Ureter (tissue), 1 donor: ENCODE results near the gene NLN. TPM values are rescaled to one million over a fixed set of nuclear protein-coding genes. Genes with fewer than 3 reads are reported as not detected.
"Not testable (repeated sequence)": the region's sequence is repeated elsewhere in the genome, so short reads cannot be mapped to it uniquely, and the experiment has no call there.

Experiments
- DNase-seq: peaks from one replicate; pipeline ENCODE4 v3.0.0-alpha.2; 2020; ENCODE audit warnings: low spot score
- total RNA-seq: library from RNA; stranded (reverse); gene quantifications from one replicate; pipeline ENCODE4 v1.2.4, GENCODE V29; 2023
- donor health status: DM: yes; HTN: yes; CAD: no.

The NLN gene
- total RNA-seq, 1 donor from 2014 or later: 23.8 TPM

DNA sequence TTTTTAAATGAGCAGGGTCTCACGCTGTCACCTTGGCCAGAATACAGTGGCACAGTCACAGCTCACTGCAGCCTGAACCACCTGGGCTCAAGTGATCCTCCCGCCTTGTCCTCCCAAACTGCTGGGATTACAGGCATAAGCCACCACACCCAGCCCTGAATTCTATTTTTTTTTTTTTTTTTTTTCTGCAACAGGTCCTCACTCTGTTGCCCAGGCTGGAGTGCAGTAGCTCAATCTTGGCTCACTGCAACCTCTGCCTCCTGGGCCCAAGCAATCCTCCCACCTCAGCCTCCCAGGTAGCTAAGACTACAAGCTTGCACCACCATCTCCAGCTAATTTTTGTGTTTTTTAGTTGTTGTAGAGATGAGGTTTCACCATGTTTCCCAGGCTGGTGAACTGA is 51.0 kb downstream of the NLN start:
- not testable (repeated sequence) for DNase-seq

DNA sequence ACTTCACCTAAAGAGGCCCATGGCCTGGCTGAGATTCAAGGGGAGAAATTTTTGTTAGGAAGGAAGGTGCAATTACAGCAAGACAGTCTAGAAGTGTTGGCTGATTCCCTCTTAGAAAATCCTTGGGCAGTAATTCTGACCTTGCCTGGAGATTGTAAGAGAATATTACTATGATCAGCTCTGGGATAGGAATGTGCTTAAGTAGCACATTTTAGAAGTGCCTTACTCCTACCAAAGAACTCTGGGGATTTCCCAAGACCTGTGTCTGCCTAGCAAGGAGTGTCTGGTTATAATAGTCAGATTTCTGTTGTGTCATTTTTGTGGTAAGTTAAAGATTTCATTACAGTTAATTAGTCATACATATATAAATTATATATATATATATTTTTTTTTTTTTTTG is 52.3 kb downstream of the NLN start:
- DNase-seq: no peak

- DNase-seq: no peak
Measured at GRCh38 chr5:65775476-65775875, 53.5 kb downstream of the NLN start.

DNA sequence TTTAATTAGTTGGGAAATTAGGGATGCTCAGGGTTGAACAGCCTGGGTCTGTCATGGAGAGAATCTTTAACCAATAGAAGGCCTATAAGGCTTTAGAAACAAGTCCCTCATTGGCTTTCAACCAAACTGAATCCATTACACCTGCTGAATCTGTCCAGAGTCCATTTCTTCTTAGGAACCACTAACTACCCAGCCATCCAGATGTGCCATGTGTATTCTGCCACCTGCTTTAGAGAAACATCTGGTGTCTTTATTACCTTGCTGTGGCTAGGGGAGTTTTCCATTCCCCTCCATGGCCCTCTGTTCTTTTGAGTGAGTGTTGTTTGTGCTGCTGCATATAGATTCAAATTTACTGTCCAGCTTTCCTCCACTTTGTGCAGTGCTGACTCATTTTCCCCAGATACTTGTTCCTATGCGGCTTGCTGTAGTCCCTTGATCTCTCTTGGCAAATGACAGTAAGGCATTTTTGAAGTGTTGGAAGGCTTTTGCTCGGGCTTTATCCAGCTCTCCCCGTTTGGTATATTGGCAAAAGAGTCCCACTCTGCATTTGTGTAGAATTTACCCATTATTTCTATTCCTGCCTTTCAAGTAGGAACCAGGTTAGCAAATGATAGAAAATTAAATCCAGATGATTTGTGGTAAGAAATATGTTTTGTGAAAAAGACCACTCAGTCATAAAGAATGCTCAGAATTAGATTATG is 54.6 kb downstream of the NLN start:
- DNase-seq: no peak

- no peak for DNase-seq
Measured at GRCh38 chr5:65778126-65778525, 56.1 kb downstream of the NLN start.

DNA sequence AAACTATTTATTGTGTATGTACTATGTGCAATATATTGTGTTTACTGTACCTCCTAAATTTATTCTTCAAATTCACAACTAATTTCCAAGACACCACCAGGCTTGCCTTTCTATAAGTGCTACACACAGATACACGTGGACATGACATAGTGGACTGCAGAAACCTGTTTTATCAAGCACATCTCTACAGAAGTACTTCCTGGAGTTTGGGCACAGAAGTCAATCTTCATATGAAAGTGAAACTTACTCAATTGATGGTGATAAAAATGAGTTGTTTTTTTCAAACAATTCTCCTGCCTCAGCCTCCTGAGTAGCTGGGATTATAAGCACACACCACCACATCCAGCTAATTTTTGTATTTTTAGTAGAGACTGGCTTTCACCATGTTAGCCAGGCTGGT is 57.6 kb downstream of the NLN start:
- no peak for DNase-seq

DNA sequence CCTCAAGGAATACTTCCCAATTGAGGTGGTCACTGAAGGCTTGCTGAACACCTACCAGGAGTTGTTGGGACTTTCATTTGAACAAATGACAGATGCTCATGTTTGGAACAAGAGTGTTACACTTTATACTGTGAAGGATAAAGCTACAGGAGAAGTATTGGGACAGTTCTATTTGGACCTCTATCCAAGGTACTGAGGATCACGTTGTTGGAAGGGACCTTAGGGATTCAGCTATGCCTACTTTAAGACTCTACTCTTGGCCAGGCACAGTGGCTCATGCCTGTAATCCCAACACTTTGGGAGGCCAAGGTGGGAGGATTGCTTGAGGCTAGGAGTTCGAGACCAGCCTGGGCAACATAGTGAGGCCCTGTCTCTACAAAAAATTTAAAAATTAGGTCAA is 66.3 kb downstream of the NLN start:
- not testable (repeated sequence) for DNase-seq

DNA sequence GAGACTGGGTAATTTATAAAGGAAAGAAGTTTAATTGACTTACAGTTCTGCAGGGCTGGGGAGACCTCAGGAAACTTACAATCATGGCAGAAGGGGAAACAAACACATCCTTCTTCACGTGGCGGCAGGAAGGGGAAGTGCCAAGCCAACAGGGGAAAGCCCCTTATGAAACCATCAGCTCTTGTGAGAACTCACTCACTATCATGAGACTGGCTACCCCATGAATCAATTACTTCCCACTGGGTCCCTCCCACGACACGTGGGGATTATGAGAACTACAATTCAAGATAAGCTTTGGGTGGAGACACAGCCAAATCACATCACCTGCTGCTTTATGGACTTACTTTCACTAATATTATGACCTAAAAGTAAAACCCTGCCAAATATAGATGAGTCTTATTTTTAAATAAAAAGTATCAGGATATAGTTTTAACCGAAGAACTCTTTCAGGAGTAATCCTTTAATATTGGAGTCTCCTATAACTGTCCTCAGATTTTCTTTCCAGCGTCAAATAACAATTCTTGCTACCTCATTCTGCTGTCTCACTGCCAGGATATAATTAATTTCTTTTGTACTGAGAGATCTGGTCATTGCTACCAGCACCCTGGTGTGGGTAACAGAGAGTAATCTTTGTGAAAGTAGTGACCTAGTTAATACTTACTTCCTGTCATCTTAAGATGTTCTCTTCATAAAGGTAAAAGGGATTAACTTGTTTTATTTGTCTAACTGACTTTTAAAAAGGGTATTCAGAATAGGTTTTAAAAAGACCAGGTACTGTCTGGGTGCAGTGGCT is 68.6 kb downstream of the NLN start:
- no peak for DNase-seq

DNA sequence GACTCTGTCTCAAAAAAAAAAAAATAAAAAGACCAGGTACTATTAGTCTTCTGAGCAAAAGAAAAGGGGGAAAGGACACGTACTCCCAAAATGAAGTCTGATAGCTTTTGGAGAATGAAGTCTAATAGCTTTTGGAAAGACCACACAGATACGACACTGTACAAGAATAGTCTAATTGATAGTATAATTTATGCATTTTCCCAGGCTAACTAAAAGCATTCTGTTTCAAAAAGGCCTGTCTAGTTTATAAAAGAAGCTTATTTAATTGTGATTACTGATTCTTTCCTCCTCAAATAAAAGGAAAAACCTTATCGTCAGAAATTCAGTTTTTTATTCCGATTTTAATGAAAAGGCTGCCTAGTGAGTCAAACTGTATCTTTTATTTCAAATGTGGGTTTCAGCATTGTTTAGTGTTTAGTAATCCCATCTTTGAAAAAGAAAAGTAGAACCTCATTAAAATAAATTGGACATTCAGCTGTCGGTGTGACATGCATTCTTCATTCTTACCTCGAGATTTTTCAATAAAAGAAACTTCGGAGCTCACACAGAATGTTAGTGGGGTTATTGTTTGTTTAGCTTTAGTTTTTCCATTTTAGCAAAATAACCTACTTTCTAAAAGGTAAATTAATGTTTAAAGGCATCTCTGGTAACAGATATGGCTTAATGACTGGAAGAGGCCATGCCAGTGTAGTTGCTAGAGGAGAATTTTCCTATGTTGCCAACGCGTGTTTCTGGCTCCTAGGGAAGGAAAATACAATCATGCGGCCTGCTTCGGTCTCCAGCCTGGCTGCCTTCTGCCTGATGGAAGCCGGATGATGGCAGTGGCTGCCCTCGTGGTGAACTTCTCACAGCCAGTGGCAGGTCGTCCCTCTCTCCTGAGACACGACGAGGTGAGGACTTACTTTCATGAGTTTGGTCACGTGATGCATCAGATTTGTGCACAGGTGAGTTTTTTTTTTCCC is 70.0 kb downstream of the NLN start:
- DNase-seq: no peak

GRCh38 chr5:65796269-65796668 is 74.3 kb downstream of the NLN start:
- DNase-seq: no peak

DNA sequence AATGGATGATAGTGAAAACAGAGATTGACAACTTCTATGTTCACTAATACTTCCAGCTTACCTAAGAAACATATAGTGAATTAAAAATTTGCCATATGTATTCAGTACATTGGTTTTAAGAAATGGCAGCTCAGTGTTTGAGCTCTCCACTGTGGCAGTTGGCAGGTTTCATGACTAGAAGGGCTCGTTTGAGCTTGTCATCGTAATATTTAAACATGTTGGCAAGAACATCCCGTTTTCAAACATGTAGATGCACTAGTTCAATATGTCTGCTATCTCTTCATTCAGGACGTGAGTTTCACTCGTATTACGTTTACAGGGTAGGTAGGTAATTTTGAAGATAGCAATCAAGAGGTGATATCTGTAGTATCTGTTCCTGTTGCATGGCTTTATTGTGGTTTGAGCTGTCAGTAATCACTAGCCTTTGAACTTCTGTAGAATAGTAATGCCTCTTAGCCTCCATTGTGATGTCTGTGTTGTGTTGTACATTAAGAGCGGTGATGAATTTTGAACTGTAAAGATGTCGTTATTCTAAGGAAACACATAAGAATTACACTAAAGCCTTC is 74.8 kb downstream of the NLN start:
- no peak for DNase-seq

DNA sequence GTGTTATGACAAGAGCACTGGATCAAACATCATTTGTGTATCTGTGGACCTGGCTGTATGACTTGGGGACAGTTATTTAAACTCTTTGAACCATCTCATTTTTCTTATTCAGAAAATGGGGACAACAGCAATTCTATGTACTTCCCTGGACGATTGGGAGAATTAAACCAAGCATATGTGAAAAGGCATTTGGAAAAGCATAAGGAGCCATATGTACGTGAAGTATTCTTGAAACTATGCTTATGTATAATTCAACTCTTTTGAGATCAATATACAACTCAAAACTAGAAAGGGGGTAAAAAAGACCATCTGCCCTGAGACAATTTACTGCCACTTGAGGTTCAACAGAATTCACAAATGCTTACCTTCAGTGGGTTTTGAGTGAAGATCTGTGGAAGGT is 75.5 kb downstream of the NLN start:
- no peak for DNase-seq

DNA sequence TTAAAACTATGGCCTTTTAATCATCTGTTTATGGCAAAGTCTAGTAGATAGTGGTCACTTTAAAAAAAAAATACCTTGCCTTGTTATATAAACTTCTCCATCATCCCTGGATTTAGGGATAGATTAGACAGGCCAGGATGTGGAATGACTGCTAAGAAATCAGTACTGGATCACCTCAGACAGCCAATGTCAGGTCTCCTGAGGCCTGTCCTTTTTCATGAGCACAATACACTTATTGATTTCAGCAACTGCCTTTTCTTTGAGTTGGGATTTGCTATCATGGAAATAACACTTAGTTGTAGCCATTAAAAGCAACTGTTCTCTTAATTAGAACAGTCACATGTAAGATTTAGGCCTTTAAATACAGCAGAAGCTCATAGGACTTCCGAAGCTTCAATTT is 77.9 kb downstream of the NLN start:
- DNase-seq: no peak

DNA sequence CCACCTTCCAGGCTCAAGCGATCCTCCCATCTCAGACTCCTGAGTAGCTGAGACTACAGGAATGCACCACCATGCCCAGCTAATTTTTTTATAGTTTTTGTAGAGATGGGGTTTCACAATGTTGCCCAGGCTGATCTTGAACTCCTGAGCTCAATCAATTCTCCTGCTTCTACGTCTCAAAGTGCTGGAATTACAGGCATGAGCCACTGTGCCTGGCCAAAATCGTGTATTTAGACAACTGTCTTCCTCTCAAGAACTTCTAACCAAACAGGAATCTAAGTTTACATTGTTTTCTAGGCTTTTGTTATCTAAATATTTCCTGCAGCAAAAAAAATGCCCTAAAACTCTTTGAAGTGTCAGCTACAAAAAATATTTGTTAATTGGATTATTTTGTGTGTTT is 78.8 kb downstream of the NLN start:
- DNase-seq: no peak

- no peak for DNase-seq
Measured at GRCh38 chr5:65801352-65801783, 79.4 kb downstream of the NLN start.

DNA sequence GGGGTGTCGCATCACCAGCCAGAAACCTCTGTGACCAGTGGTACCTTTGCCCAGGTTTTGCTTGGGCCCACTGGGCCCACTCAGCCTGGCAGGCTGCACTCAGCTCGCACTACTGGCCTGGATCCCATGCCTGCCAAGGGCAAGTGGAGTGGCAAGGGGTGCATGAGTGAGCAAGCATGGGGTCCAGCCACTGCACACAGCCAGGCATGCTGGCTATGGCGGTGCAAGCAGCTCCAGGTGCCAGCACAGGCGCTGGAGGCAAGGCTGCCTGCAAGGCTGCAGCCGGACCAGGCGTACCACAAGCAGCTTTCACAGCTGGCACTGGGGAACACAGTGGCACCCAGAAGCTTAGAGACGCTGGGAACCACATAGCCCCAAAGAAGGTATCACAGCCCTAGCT is 80.1 kb downstream of the NLN start:
- DNase-seq: no peak

DNA sequence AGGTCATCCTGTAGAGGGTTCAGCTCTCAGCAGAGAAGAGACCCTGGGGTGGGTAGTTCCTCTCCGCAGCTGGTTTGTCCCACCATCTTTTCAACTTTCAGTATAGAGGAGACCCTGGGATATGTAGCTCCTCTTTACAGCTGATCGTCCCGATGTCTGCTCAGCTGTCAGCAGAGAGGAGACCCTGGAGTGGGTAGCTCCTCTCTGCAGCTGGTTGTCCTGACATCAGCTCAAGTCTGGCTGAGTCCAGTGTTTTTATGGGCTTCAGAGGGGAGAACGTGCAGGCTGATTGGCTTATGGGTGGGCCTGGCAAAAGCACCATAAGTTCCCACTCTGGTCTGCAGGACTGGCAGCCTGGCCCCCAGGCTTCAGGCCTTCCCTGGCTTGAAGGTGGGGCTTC is 80.8 kb downstream of the NLN start:
- DNase-seq: no peak

DNA sequence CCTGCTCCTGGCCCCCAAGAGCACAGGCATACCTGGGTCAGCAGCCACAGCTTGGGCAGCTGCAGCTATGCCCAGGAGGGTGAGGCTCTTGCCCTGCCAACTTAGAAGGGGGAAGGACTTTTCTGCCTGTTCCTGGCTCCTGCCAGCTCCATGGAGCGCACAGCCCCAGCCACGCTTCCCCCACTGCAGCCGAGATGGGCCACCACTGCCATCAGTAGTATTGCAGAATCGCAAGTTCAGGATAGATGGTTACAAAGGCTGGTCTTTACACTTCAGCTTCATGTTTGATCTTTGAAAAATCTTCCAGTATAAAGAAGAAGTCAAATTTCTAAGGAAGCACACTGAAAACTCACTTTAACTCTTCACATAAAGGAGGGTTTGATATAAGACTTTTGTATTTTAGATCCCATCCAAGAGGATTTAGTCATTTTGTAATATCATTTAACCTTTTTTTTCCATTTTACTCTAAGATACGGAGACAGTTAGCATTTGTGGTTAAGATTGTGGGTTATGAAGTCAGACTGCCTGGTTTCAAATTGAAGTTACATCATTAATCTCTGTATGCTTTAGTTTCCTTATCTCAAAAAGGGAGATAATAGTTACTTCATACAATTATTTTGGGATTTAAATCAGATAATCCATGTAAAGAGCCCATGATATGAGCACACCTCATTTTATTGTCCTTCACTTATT is 81.8 kb downstream of the NLN start:
- no peak for DNase-seq

DNA sequence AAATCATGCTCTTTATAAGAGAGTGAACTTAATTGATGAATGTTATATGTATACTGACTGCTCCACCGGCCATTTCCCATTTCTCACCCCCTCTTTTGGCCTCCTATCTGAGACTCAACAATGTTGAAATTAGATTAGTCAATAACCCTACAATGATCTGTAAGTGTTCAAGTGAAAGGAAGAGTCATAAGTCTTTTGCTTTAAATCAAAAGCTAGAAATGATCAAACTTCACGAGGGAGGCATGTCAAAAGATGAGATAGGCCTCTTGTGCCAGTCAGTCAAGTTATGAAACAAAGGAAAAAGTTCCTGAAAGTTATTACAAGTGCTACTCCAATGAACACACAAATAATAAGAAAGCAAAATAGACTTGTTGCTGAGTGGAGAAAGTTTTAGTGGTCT is 83.1 kb downstream of the NLN start:
- DNase-seq: no peak

DNA sequence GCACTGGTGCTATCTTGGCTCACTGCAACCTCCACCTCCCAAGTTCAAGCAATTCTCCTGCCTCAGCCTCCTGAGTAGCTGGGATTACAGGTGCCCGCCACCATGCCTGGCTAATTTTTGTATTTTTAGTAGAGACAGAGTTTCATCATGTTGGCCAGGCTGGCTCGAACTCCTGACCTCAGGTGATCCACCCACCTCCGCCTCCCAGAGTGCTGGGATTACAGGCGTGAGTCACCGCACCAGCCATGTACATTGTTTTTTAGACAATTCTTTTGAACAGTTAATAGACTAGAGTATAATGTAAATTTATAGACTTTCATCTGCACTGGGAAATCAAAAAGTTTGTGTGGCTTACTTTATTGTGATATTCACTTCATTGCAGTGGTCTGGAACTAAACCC is 85.5 kb downstream of the NLN start:
- DNase-seq: not testable (repeated sequence)

DNA sequence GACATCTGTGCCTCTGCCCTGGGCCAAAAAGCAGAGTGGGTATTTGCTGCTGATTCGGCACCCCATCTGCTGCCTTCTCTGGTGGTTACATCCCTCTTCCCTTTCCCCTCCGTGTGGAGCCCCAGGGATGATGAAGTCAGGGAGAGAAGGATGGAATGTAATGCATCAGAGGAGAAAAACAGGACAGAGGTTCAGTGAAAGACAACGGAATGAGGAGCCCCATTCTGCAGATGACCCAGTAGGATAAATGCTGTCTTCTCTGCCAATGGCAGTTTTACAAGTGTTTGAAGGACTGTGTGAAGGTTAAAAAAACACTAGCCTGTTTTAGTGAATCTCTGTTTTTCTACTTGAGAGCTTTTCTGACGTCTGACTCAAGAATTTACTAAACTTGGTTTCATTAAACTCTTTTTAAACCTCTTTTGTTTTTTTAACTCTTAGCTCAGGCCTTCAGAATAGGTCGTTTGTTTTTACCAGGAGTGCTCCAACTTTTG is 86.3 kb downstream of the NLN start:
- DNase-seq: no peak
